B cell (primary cell): ENCODE data around the gene PIK3IP1. TPM values are rescaled to one million over a fixed set of nuclear protein-coding genes. Genes with fewer than 3 reads are reported as not detected.

Experiments used
- ATAC-seq: fragments of 200-7000 bp; cut with Tn5 transposase; one replicate; pipeline ENCODE4 v1.10.0; 2021; ENCODE audit warnings: low read depth, mild to moderate bottlenecking, moderate number of reproducible peaks, moderate library complexity
- CTCF ChIA-PET: fragments of 350-600 bp; sonication (Branson Sonifier 250); formaldehyde crosslinking; loops from one replicate; lab custom pipeline; 2021; ENCODE audit warnings: antibody characterized with exemption, inconsistent platforms; lab: Charles Lee
- POLR2A ChIA-PET: fragments of 350-600 bp; sonication (Branson Sonifier 250); formaldehyde crosslinking; loops from one replicate; lab custom pipeline; 2021; ENCODE audit warnings: antibody characterized with exemption; lab: Charles Lee
- DNase-seq: peaks from one replicate; pipeline ENCODE4 v3.0.0; 2013
- H2AFZ ChIP-seq: 2 replicates; pipeline ENCODE4 v1.6.1; 2012; ENCODE audit warnings: mild to moderate bottlenecking, low read depth, low read length; ENCODE audit not compliant: insufficient read depth, poor library complexity, severe bottlenecking
- H3K27ac ChIP-seq, 2 donors: 1 replicate in 1 of 2; 2 replicates in 1 of 2; pipeline ENCODE4 v1.5.1; 2012 to 2013; ENCODE audit warnings: low read length in 2 of 2, mild to moderate bottlenecking in 2 of 2, moderate library complexity in 1 of 2
- H3K27me3 ChIP-seq, 4 experiments: fragments of 200-600 bp in 1 of 4; sonication (generic) in 1 of 4; replicated peaks in 1 of 4; 1 replicate in 2 of 4; 2 replicates in 2 of 4; pipeline versions ENCODE4 v1.6.1 to v1.7.0; 2013 to 2016; ENCODE audit warnings: low read length in 3 of 4, mild to moderate bottlenecking in 2 of 4, mixed read lengths in 1 of 4, moderate library complexity in 1 of 4; ENCODE audit not compliant: insufficient read depth in 4 of 4, control insufficient read depth in 3 of 4; ENCODE audit errors: control extremely low read depth in 1 of 4
- H3K36me3 ChIP-seq, 2 experiments: replicated peaks in 1 of 2; 1 replicate in 1 of 2; 2 replicates in 1 of 2; pipeline versions ENCODE4 v1.6.1 to v1.7.1; 2013; ENCODE audit warnings: low read length in 1 of 2; ENCODE audit not compliant: insufficient read depth in 2 of 2, control insufficient read depth in 1 of 2; ENCODE audit errors: control extremely low read depth in 1 of 2, extremely low read depth in 1 of 2
- H3K4me1 ChIP-seq, 2 donors: fragments of 200-600 bp in 1 of 2; sonication (generic) in 1 of 2; 1 replicate in 1 of 2; 2 replicates in 1 of 2; pipeline versions ENCODE4 v1.5.1 to v1.6.1; 2013 to 2017; ENCODE audit warnings: low read length in 2 of 2; ENCODE audit not compliant: control insufficient read depth in 2 of 2, insufficient read depth in 2 of 2
- H3K4me2 ChIP-seq: replicated peaks from 2 replicates; pipeline ENCODE3; 2012; ENCODE audit warnings: mild to moderate bottlenecking, low read depth, low read length; ENCODE audit not compliant: poor library complexity, severe bottlenecking
- H3K4me3 ChIP-seq, 5 experiments: fragments of 200-600 bp in 1 of 5; sonication (generic) in 1 of 5; 1 replicate in 3 of 5; 2 replicates in 2 of 5; pipeline versions ENCODE4 v1.5.1 to v1.7.0; 2011 to 2016; ENCODE audit warnings: low read length in 4 of 5, mild to moderate bottlenecking in 4 of 5, low read depth in 2 of 5, control low read depth in 1 of 5, moderate library complexity in 1 of 5; ENCODE audit not compliant: insufficient read depth in 1 of 5; ENCODE audit errors: control extremely low read depth in 1 of 5, extremely low read depth in 1 of 5
- H3K79me2 ChIP-seq: fragments of 200-600 bp; sonication (generic); one replicate; pipeline ENCODE4 v1.6.0; 2016; ENCODE audit warnings: low read length; ENCODE audit not compliant: control insufficient read depth, insufficient read depth
- H3K9ac ChIP-seq: fragments of 200-600 bp; sonication (generic); 2 replicates; pipeline ENCODE4 v1.6.1; 2017; ENCODE audit warnings: mild to moderate bottlenecking, low read length, moderate library complexity
- H3K9me3 ChIP-seq, 3 donors: one replicate each; pipeline versions ENCODE4 v1.6.1 to v1.7.1; 2013; ENCODE audit warnings: low read length in 2 of 3; ENCODE audit not compliant: control insufficient read depth in 2 of 3, insufficient read depth in 1 of 3; ENCODE audit errors: control extremely low read depth in 1 of 3
- H4K20me1 ChIP-seq: 2 replicates; pipeline ENCODE4 v1.6.0; 2012; ENCODE audit warnings: mild to moderate bottlenecking, low read length; ENCODE audit not compliant: insufficient read depth, control insufficient read depth, poor library complexity, severe bottlenecking
- H3K27ac Mint-ChIP-seq: one replicate; pipeline ENCODE4 v1.8.0; 2021; ENCODE audit warnings: mixed read lengths
- H3K27me3 Mint-ChIP-seq: one replicate; pipeline ENCODE4 v1.8.0; 2021; ENCODE audit warnings: mixed read lengths
- H3K4me1 Mint-ChIP-seq: one replicate; pipeline ENCODE4 v1.8.0; 2021; ENCODE audit warnings: mixed read lengths
- H3K4me3 Mint-ChIP-seq: one replicate; pipeline ENCODE4 v1.8.0; 2021; ENCODE audit warnings: mixed read lengths
- H3K9me3 Mint-ChIP-seq: one replicate; pipeline ENCODE4 v1.8.0; 2022; ENCODE audit warnings: mixed read lengths; ENCODE audit not compliant: insufficient read depth
- CTCF ChIP-seq: fragments of 200-600 bp; IDR thresholded peaks from one replicate; pipeline ENCODE4 v1.8.0; 2022; ENCODE audit warnings: antibody characterized with exemption, mild to moderate bottlenecking
- EZH2 ChIP-seq: IDR thresholded peaks from 2 replicates; pipeline ENCODE4 v1.6.1; 2012; ENCODE audit warnings: borderline replicate concordance, low read depth, mild to moderate bottlenecking, moderate library complexity, low read length; ENCODE audit not compliant: insufficient read depth, poor library complexity, severe bottlenecking
- WGBS: methylation state at CpG from one replicate; pipeline ENCODE4 v1.1.5; 2013; ENCODE audit warnings: missing lambda C conversion rate; ENCODE audit not compliant: insufficient coverage; 5-methylcytosine and 5-hydroxymethylcytosine counted together
- intact Hi-C: fragments of 100-400 bp; cut with micrococcal nuclease; formaldehyde crosslinking; loops from one replicate; pipeline ENCODE4 v1.10.0; 2022
- polyA plus RNA-seq: library from polyadenylated mRNA; depleted of rRNA; stranded (reverse); fragments of >200 nt; gene quantifications from 2 replicates; pipeline ENCODE4 v1.2.3, GENCODE V29; 2012
- total RNA-seq, 2 donors: library from RNA; stranded (reverse); fragments of 120-200 nt in 1 of 2; gene quantifications; 1 replicate in 1 of 2; 2 replicates in 1 of 2; pipeline versions ENCODE4 v1.2.3 to v1.2.4, GENCODE V29; 2013 to 2022

The PIK3IP1 gene
- total and polyA plus RNA-seq, 2 donors (not counting 1 experiment from before 2014, with no cell fraction given) = 89.8 to 92.9 TPM

- no peaks in the 10 kb centered on the region for H3K79me2 ChIP-seq
- H3K4me1 ChIP-seq = peaks cover 5 to 10% of the 10 kb centered on the region in 2 donors
- H4K20me1 ChIP-seq = no peaks in the 10 kb centered on the region
- H3K4me3 Mint-ChIP-seq = no peak overlapping the region
- no peaks in the 10 kb centered on the region for H3K9me3 Mint-ChIP-seq
- H3K36me3 ChIP-seq = peaks cover 2 to 9% of the 10 kb centered on the region in 2 experiments
- H3K4me3 ChIP-seq = no peak overlapping the region
- POLR2A ChIA-PET = no interaction called here
- H3K9ac ChIP-seq = no peak overlapping the region
- DNase-seq (no peak), ATAC-seq (no peak)
- no peak overlapping the region for H3K4me2 ChIP-seq
- intact Hi-C loops = no loop called here
- H2AFZ ChIP-seq = no peak overlapping the region
- WGBS = 57% methylated on average over 2 of the region's 7 CpGs
- no peaks in the 10 kb centered on the region for H3K27me3 ChIP-seq
- H3K27ac Mint-ChIP-seq = no peak overlapping the region
- H3K9me3 ChIP-seq = no peaks in the 10 kb centered on the region
- CTCF ChIA-PET = no interaction called here
- H3K27me3 Mint-ChIP-seq = no peaks in the 10 kb centered on the region
- peaks cover 4% of the 10 kb centered on the region for H3K4me1 Mint-ChIP-seq
- TF ChIP-seq CTCF (no peak), EZH2 (no peak)
- no peak overlapping the region for H3K27ac ChIP-seq
These were observed 47.3 kb downstream of the PIK3IP1 start for GRCh38 chr22:31244943-31245451.

DNA sequence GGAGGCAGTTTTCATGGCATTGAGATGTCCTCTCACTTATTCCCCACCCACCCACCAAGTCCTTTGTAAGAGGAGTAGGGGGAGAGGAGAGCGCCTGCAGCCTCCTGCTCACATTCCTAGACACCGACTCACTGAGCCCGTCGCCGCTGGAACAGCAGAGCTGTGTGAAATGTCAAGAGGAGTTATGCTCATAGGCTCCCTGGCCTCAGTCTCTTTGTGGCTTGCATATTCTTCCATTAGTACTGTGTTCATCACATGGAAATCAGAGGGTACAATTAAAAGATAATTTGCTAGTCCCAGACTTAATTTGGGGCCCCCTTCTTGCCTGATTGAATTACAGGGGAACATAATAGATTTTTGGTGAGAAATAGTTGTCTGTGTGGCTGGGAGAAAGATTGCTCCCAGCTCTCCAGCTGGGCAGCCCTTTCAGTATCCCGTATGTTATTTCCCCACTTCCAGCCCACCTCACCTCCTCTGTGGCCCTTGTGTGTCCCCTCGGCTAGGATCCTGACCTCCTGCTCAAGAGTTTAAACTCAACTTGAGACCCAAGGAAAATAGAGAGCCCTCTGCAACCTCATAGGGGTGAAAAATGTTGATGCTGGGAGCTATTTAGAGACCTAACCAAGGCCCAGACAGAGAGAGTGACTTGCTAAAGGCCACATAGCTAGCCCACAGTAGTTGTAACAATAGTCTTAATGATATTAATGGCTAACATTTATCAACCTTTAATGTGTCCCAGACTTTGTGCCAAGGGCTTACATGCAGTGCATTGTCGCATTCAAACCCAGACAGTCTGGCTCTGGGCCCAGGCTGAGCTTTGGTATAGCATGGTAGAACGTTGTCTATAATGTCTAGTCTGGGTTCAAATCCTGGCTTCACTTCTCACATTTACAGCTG, 48.0 kb downstream of the PIK3IP1 start:
- Histone ChIP-seq H3K4me3 (no peak overlapping the region), H3K9ac (no peak overlapping the region), H2AFZ (no peak overlapping the region), H4K20me1 (no peaks in the 10 kb centered on the region), H3K36me3 (peaks cover 2 to 7% of the 10 kb centered on the region in 2 experiments), H3K27ac (no peak overlapping the region), H3K4me2 (no peak overlapping the region), H3K27me3 (no peaks in the 10 kb centered on the region), H3K9me3 (no peaks in the 10 kb centered on the region), H3K79me2 (no peaks in the 10 kb centered on the region), H3K4me1 (peaks cover 5 to 10% of the 10 kb centered on the region in 2 donors)
- Mint-ChIP-seq H3K27me3 (no peaks in the 10 kb centered on the region), H3K27ac (no peak overlapping the region), H3K4me1 (peaks cover 4% of the 10 kb centered on the region), H3K9me3 (no peaks in the 10 kb centered on the region), H3K4me3 (no peak overlapping the region)
- 100% methylated on average over 1 of the region's 9 CpGs for WGBS
- ATAC-seq = no peak
- intact Hi-C loops = no loop called here
- ChIA-PET CTCF (interaction anchor here (1.5 kb wide), 1 partner anchor 17 kb away, joined by 4 read pairs; no protein-coding TSS in a partner anchor), POLR2A (interaction anchor here (0.6 kb wide), 1 partner anchor 48 kb away, joined by 3 read pairs; the partner anchor contains the start of gene PIK3IP1)
- TF ChIP-seq EZH2 = no peak
- no peak for DNase-seq
